Psoas muscle (tissue), 8 donors: ENCODE results near the gene ESD. TPM values are rescaled to one million over a fixed set of nuclear protein-coding genes. Genes with fewer than 3 reads are reported as not detected.

Experiments
- ATAC-seq, 4 donors: fragments of 200-7000 bp; cut with Tn5 transposase; one replicate each; pipeline ENCODE4 v1.9.1; 2020; ENCODE audit warnings: moderate library complexity in 3 of 4, mild to moderate bottlenecking in 2 of 4
- DNase-seq, 2 donors: peaks; one replicate each; pipeline ENCODE4 v3.0.0-alpha.2; 2020
- H3K27ac ChIP-seq: fragments of 200-600 bp; one replicate; pipeline ENCODE4 v1.8.0; 2022
- H3K27me3 ChIP-seq, 3 donors: fragments of 200-600 bp in 1 of 3; one replicate each; pipeline versions ENCODE4 v1.6.1 to v1.8.0; 2013 to 2022; ENCODE audit warnings: low read length in 2 of 3, mild to moderate bottlenecking in 2 of 3, moderate library complexity in 1 of 3; ENCODE audit not compliant: insufficient read depth in 3 of 3
- H3K36me3 ChIP-seq, 2 donors: fragments of 200-600 bp in 1 of 2; one replicate each; pipeline versions ENCODE4 v1.6.1 to v1.8.0; 2013 to 2022; ENCODE audit warnings: low read depth in 1 of 2, mild to moderate bottlenecking in 1 of 2, moderate library complexity in 1 of 2; ENCODE audit not compliant: insufficient read depth in 1 of 2
- H3K4me1 ChIP-seq: fragments of 200-600 bp; one replicate; pipeline ENCODE4 v1.8.0; 2022
- H3K4me3 ChIP-seq: fragments of 200-600 bp; one replicate; pipeline ENCODE4 v1.8.0; 2022; ENCODE audit warnings: mild to moderate bottlenecking
- H3K9me3 ChIP-seq: fragments of 200-600 bp; one replicate; pipeline ENCODE4 v1.8.0; 2022
- CTCF ChIP-seq: fragments of 200-600 bp; IDR thresholded peaks from one replicate; pipeline ENCODE4 v1.8.0; 2022; ENCODE audit warnings: antibody characterized with exemption
- WGBS, 3 donors: extraction: QIAGEN DNeasy Blood & Tissue Kit; methylation state at CpG; one replicate each; pipeline versions ENCODE4 v1.1.6 to v1.1.7; 2013; 5-methylcytosine and 5-hydroxymethylcytosine counted together
- intact Hi-C, 2 donors: fragments of 100-400 bp; cut with DNase I; formaldehyde crosslinking; loops; one replicate each; pipeline versions ENCODE4 v1.11.0 to v1.14.2; 2022
- polyA plus RNA-seq, 3 donors: library from polyadenylated mRNA; stranded (reverse); fragments of 200-250 nt; gene quantifications; one replicate each; pipeline ENCODE4 v1.2.3, GENCODE V29; 2013
- total RNA-seq, 4 donors: library from RNA; stranded (reverse); fragmentation: NEBNext Ultra II Directional in 2 of 4; extraction: Animal tissue kit (Norgen Biotek cat#: 25700) in 2 of 4; gene quantifications; one replicate each; pipeline versions ENCODE4 v1.2.1 to v1.2.4, GENCODE V29; 2021 to 2023
- donor health status: healthy with polysubstance abuse.
- donor health status: DM: no; HTN: no; CAD: no; lungs with moderate emphysema.
- donor health status: Bipolar disorder and iron deficiency.
- donor health status: healthy.
- donor health status: DM: yes; HTN: yes; CAD: no.
- donor health status: DM: no; HTN: no; CAD: no.
- donor health status: DM: no; HTN: no; CAD: no.
- donor health status: DM: yes; HTN: yes; CAD: no.

Gene ESD
- total and polyA plus RNA-seq, 7 donors = 70.6 to 122 (median 84.7) TPM

- H3K36me3 ChIP-seq = peaks cover 0 to 30% of the 10 kb centered on the region in 2 donors
- no peak for ATAC-seq
- no peak for TF ChIP-seq CTCF
- no peak overlapping the region for H3K27ac ChIP-seq
- no peak for DNase-seq
- no peak overlapping the region for H3K4me3 ChIP-seq
- WGBS, 3 donors = 89 to 93% (median 90%) methylated on average over 2 of the region's 2 CpGs
- H3K4me1 ChIP-seq = no peaks in the 10 kb centered on the region
- no peaks in the 10 kb centered on the region for H3K27me3 ChIP-seq
- no peaks in the 10 kb centered on the region for H3K9me3 ChIP-seq
- intact Hi-C loops = no loop called here
These were observed 53.8 kb downstream of the ESD start for GRCh38 chr13:46743191-46743590.

GRCh38 chr13:46739447-46740098 is 57.4 kb downstream of the ESD start:
- H3K27ac ChIP-seq = no peak overlapping the region
- intact Hi-C loops = no loop called here
- 82 to 88% (median 84%) methylated on average over 4 of the region's 4 CpGs for WGBS, 3 donors
- peaks cover 0 to 25% of the 10 kb centered on the region in 2 donors for H3K36me3 ChIP-seq
- no peaks in the 10 kb centered on the region for H3K9me3 ChIP-seq
- no peaks in the 10 kb centered on the region for H3K4me1 ChIP-seq
- no peaks in the 10 kb centered on the region for H3K27me3 ChIP-seq
- no peak overlapping the region for H3K4me3 ChIP-seq
- peak in 1 of 4 donors; percentile 24 for ATAC-seq
- no peak for TF ChIP-seq CTCF
- no peak for DNase-seq

GRCh38 chr13:46738766-46739165 is 58.2 kb downstream of the ESD start:
- peaks cover 0 to 33% of the 10 kb centered on the region in 2 donors for H3K36me3 ChIP-seq
- ATAC-seq = no peak

GRCh38 chr13:46738055-46738454 is 58.9 kb downstream of the ESD start:
- Histone ChIP-seq H3K36me3 (peaks cover 0 to 38% of the 10 kb centered on the region in 2 donors), H3K27me3 (no peaks in the 10 kb centered on the region), H3K27ac (no peak overlapping the region), H3K4me1 (no peaks in the 10 kb centered on the region), H3K4me3 (no peak overlapping the region), H3K9me3 (no peaks in the 10 kb centered on the region)
- intact Hi-C loops = no loop called here
- WGBS, 3 donors = 89 to 94% (median 92%) methylated on average over 2 of the region's 2 CpGs
- no peak for TF ChIP-seq CTCF
- no peak for DNase-seq
- no peak for ATAC-seq

More at GRCh38 chr13:46738766-46739165, 58.2 kb downstream of the ESD start:
- no peak overlapping the region for H3K27ac ChIP-seq
- no peak for TF ChIP-seq CTCF
- intact Hi-C loops = no loop called here
- no peaks in the 10 kb centered on the region for H3K27me3 ChIP-seq
- WGBS, 3 donors = 88 to 95% (median 93%) methylated on average over 1 of the region's 1 CpG
- H3K4me1 ChIP-seq = no peaks in the 10 kb centered on the region
- DNase-seq = no peak
- no peaks in the 10 kb centered on the region for H3K9me3 ChIP-seq
- H3K4me3 ChIP-seq = no peak overlapping the region
